ENCODE data around the gene PHF2. TPM values are rescaled to one million over a fixed set of nuclear protein-coding genes. Genes with fewer than 3 reads are reported as not detected.

Gene PHF2
- total and polyA plus RNA-seq, 2 of the 8 experiments (the other 6 are each of a cell fraction or from before 2014, with no cell fraction given) = 3.4 to 9.4 TPM

DNA sequence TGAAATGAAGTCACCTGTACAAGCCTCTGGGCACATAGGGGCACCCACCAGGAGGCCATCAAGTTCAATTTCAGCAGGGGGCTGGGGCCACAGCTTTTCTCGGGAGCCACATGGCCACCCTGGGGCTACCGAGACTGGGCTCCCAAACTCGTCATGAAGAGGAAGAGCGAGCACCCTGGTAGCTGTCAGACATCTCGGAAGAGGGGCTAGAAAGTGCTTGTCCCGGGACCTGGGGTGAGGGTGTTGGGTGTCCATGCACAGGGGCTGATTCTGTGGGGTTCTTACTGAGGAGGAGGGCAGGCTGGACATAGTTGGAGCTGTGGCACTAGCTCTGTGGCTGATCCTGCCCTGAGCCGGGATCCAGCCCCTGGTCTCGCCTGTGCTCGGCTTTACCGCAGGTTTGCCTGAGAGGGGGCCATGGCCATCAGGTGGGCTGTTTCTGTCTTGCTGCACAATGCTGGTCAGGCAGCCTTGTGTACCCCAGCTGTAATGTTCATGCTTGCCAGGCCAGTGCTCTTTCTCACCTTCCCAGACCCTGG, 70.3 kb downstream of the PHF2 start:
- Histone ChIP-seq H3K4me1 (replicated peaks in 1 of 4; ENCODE audit: control insufficient read depth in 3 of 4, insufficient read depth in 4 of 4, low read length in 3 of 4) (no peaks in the 10 kb centered on the region; a peak in 1 of 7 replicates), H4K91ac (replicated peaks; ENCODE audit: insufficient read length, low read length) (no peak overlapping the region), H3K4ac (replicated peaks; ENCODE audit: insufficient read length, low read depth, low read length) (no peak overlapping the region), H2BK12ac (ENCODE audit: low read depth, low read length) (no peak overlapping the region), H3K27me3 (replicated peaks in 1 of 4; ENCODE audit: control insufficient read depth in 3 of 4, extremely low read depth in 1 of 4, insufficient read depth in 3 of 4, low read length in 3 of 4) (no peaks in the 10 kb centered on the region), H4K8ac (ENCODE audit: extremely low read depth, insufficient read depth, low read length) (peak overlapping the region; percentile 53; the same call in 1 of the 2 replicates), H3K23me2 (ENCODE audit: low read depth, low read length) (no peaks in the 10 kb centered on the region), H3K18ac (ENCODE audit: extremely low read depth, low read length) (no peak overlapping the region), H4K20me1 (replicated peaks in 1 of 2; ENCODE audit: control insufficient read depth in 1 of 2, insufficient read depth in 2 of 2, low read length in 2 of 2) (peaks cover 0 to 8% of the 10 kb centered on the region in 2 experiments), H2AK5ac (ENCODE audit: low read depth, low read length) (no peak overlapping the region), H3K9me3 (ENCODE audit: insufficient read depth in 2 of 2, low read depth in 1 of 2, low read length in 1 of 2) (no peaks in the 10 kb centered on the region), H2AFZ (ENCODE audit: low read length) (no peak overlapping the region), H2BK20ac (ENCODE audit: low read length) (no peak overlapping the region), H3K36me3 (ENCODE audit: control insufficient read depth in 2 of 4, insufficient read depth in 4 of 4, low read length in 3 of 4) (peaks cover 3 to 12% (median 11%) of the 10 kb centered on the region in 4 experiments; a peak in 5 of 8 replicates), H3K14ac (ENCODE audit: insufficient read length) (no peak overlapping the region), H3K79me2 (ENCODE audit: control insufficient read depth in 1 of 2, insufficient read depth in 2 of 2, low read length in 2 of 2) (no peaks in the 10 kb centered on the region), H3K27ac (ENCODE audit: low read depth, low read length) (no peak overlapping the region; the same call in 1 of the 2 replicates), H4K5ac (ENCODE audit: insufficient read length, low read depth, low read length) (no peak overlapping the region), H3K79me1 (ENCODE audit: low read depth, low read length) (no peaks in the 10 kb centered on the region), H2BK120ac (replicated peaks; ENCODE audit: low read depth, low read length) (no peak overlapping the region), H3K9ac (replicated peaks in 1 of 4; ENCODE audit: extremely low read depth in 1 of 4, low read depth in 3 of 4, low read length in 3 of 4) (no peak overlapping the region), H3K56ac (replicated peaks; ENCODE audit: insufficient read length, low read depth, low read length) (no peak overlapping the region), H2BK15ac (ENCODE audit: low read length) (no peak overlapping the region), H3K23ac (ENCODE audit: insufficient read length) (no peak overlapping the region), H3K4me3 (ENCODE audit: extremely low read depth in 1 of 4, insufficient read depth in 2 of 4, low read depth in 3 of 4, low read length in 4 of 4) (no peak overlapping the region), H3K4me2 (ENCODE audit: insufficient read depth in 1 of 2, low read depth in 2 of 2, low read length in 2 of 2) (no peak overlapping the region), H2BK5ac (ENCODE audit: low read depth, low read length) (no peak overlapping the region)
- WGBS, 2 experiments (ENCODE audit: extremely low coverage in 1 of 2, insufficient coverage in 1 of 2, insufficient read length in 1 of 2, insufficient replicate concordance in 2 of 2, low coverage in 1 of 2, low lambda C conversion rate in 2 of 2, missing lambda C conversion rate in 1 of 2) = 92% methylated on average over 10 of the region's 10 CpGs; no CpG with 5 or more reads in 1 of the 2 experiments
- FAIRE-seq (no peak), DNase-seq (ENCODE audit: low read depth in 1 of 2, low spot score in 2 of 2) (no peak)
- ChIA-PET POLR2A (ENCODE audit: partially characterized antibody) (no interaction called here), CTCF (ENCODE audit: partially characterized antibody) (interaction anchor here (0.7 to 1.3 kb wide), 5 partner anchors 23 to 363 kb away, joined by 3 to 4 read pairs (median 3); no protein-coding TSS in a partner anchor)
- TF ChIP-seq TAF1 (IDR thresholded peaks at IDR 0.05; ENCODE audit: low read depth, low read length) = no peak
- no peak for TF ChIP-seq KDM4A (IDR thresholded peaks at IDR 0.05; ENCODE audit: low read depth, low read length, severe bottlenecking)

Data from H1 (cell line).